ENCODE results near the gene ADAMTS17. TPM values are rescaled to one million over a fixed set of nuclear protein-coding genes. Genes with fewer than 3 reads are reported as not detected.
A peak's percentile ranks its signal among the peaks of the same experiment; 100 is the strongest.

The ADAMTS17 gene
- total RNA-seq, 6 experiments from 2014 or later, result 14.6 to 34.7 (median 24.2) TPM

GRCh38 chr15:100372739-100373119 lies 31.0 kb upstream of the ADAMTS17 start:
- Histone ChIP-seq H3K9me3 (no peaks in the 10 kb centered on the region), H3K27ac (peak overlapping the region in 2 of 3 donors; percentile 55 to 79), H3K27me3 (no peaks in the 10 kb centered on the region), H3K4me1 (peaks cover 0 to 5% (median 0%) of the 10 kb centered on the region in 4 donors), H3K36me3 (no peaks in the 10 kb centered on the region), H3K4me3 (peak overlapping the region; percentile 23 to 63 (median 60))
- intact Hi-C loops (cut with DNase I), result no loop called here
- ATAC-seq (peak; percentile 84 to 93 (median 86)), DNase-seq (peak in 1 of 3 donors; percentile 64)
- TF ChIP-seq POLR2A (IDR thresholded peaks at IDR 0.05), result no peak
- no peak for TF ChIP-seq CTCF (IDR thresholded peaks at IDR 0.05)
- WGBS (ENCODE audit: insufficient coverage, low coverage, low lambda C conversion rate, missing lambda C conversion rate), result 6% methylated on average over 9 of the region's 9 CpGs

- DNase-seq, result no peak
- H3K36me3 ChIP-seq, result no peaks in the 10 kb centered on the region
- H3K27ac ChIP-seq, result no peak overlapping the region
- peaks cover 0 to 6% (median 0%) of the 10 kb centered on the region in 4 donors for H3K4me1 ChIP-seq
- no peak overlapping the region for H3K4me3 ChIP-seq
- 60% methylated on average over 2 of the region's 2 CpGs for WGBS (ENCODE audit: insufficient coverage, low coverage, low lambda C conversion rate, missing lambda C conversion rate)
- intact Hi-C loops (cut with DNase I), result no loop called here
- H3K27me3 ChIP-seq, result no peaks in the 10 kb centered on the region
- no peak for ATAC-seq
- TF ChIP-seq CTCF (IDR thresholded peaks at IDR 0.05) (no peak), POLR2A (IDR thresholded peaks at IDR 0.05) (no peak)
- no peaks in the 10 kb centered on the region for H3K9me3 ChIP-seq
Observed at GRCh38 chr15:100355342-100355741, 13.6 kb upstream of the ADAMTS17 start.

GRCh38 chr15:100353449-100353848 lies 11.7 kb upstream of the ADAMTS17 start:
- DNase-seq, result no peak
- Histone ChIP-seq H3K27ac (no peak overlapping the region), H3K9me3 (no peaks in the 10 kb centered on the region), H3K4me1 (peaks cover 0 to 6% (median 2%) of the 10 kb centered on the region in 4 donors), H3K27me3 (no peaks in the 10 kb centered on the region), H3K36me3 (no peaks in the 10 kb centered on the region), H3K4me3 (no peak overlapping the region)
- WGBS (ENCODE audit: insufficient coverage, low coverage, low lambda C conversion rate, missing lambda C conversion rate), result 53% methylated on average over 1 of the region's 3 CpGs
- ATAC-seq, result no peak
- no peak for TF ChIP-seq CTCF (IDR thresholded peaks at IDR 0.05)
- TF ChIP-seq POLR2A (IDR thresholded peaks at IDR 0.05), result no peak
- intact Hi-C loops (cut with DNase I), result no loop called here

- WGBS (ENCODE audit: insufficient coverage, low coverage, low lambda C conversion rate, missing lambda C conversion rate), result 13% methylated on average over 17 of the region's 19 CpGs
- ATAC-seq (peak; percentile 63 to 81 (median 72)), DNase-seq (peak in 1 of 3 donors; percentile 81)
- TF ChIP-seq CTCF (IDR thresholded peaks at IDR 0.05) (no peak), POLR2A (IDR thresholded peaks at IDR 0.05) (no peak)
- Histone ChIP-seq H3K4me3 (peak overlapping the region; percentile 82 to 92 (median 85)), H3K36me3 (no peaks in the 10 kb centered on the region), H3K27me3 (no peaks in the 10 kb centered on the region), H3K27ac (peak overlapping the region; percentile 98 to 99 (median 99)), H3K4me1 (peaks cover 0 to 24% (median 13%) of the 10 kb centered on the region in 4 donors), H3K9me3 (no peaks in the 10 kb centered on the region)
- intact Hi-C loops (cut with DNase I), result no loop called here
Observed at GRCh38 chr15:100350434-100351226, 8.9 kb upstream of the ADAMTS17 start.

Measured in right lobe of liver (tissue), 6 donors.